Epithelial cell of proximal tubule (primary cell): ENCODE results near the gene RNF17. TPM values are rescaled to one million over a fixed set of nuclear protein-coding genes. Genes with fewer than 3 reads are reported as not detected.

Experiments used
- DNase-seq: peaks from one replicate; pipeline ENCODE4 v3.0.0-alpha.2; 2011; ENCODE audit warnings: low read depth
- H3K4me3 ChIP-seq: 2 replicates; pipeline ENCODE4 v1.5.1; 2011; ENCODE audit warnings: low read depth, mild to moderate bottlenecking, low read length
- CTCF ChIP-seq: conservative IDR thresholded peaks from 2 replicates; pipeline ENCODE4 v1.5.1; 2012; ENCODE audit warnings: low read depth, mild to moderate bottlenecking, low read length
- total RNA-seq: library from RNA; depleted of rRNA; stranded (reverse); fragments of >200 nt; gene quantifications from 2 replicates; pipeline ENCODE4 v1.2.3, GENCODE V29; 2015

RNF17 gene
- total RNA-seq, 1 donor from 2014 or later: 1.8 TPM

GRCh38 chr13:24894277-24894971 is 130.5 kb downstream of the RNF17 start:
- no peak for DNase-seq
- no peak for TF ChIP-seq CTCF
- H3K4me3 ChIP-seq: no peak overlapping the region

DNA sequence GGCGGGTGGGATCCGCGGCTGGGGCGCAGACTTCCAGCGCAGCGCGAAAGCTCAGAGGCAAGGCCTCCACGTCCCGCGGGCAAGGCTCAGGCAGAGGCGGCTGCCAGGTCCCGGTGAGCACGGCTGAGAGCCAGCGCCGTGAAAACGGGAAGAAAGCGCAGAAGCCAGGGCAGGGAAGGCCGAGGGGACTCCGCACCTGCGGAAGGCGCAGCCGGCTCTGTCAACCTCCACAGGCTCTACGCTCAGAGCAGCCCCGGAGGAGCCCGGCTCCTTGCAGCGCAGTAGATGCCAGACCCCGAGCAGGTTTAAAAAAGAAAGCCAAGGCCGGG is 131.0 kb downstream of the RNF17 start:
- no peak for TF ChIP-seq CTCF
- H3K4me3 ChIP-seq: no peak overlapping the region
- DNase-seq: no peak

- TF ChIP-seq CTCF: no peak
- H3K4me3 ChIP-seq: no peak overlapping the region
- DNase-seq: no peak
Observed at GRCh38 chr13:24896061-24896460, 132.1 kb downstream of the RNF17 start.

DNA sequence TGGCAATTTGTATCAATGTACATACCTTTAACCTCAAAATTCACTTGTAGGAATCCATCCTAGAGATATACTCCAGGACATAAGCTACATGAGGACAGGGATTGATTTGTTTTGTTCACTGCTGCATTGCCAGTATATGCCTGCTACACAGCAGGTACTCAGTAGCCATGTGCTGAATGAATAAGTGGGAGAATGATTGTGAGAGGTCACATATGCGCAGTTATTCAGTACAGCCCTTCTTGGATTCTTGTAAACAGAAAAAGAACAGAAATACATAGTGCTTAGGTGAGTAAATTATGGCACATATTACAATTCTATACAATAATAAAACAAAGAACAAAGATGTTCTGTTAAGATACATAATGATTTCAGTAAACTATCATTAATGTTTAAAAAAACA is 133.3 kb downstream of the RNF17 start:
- no peak for TF ChIP-seq CTCF

DNA sequence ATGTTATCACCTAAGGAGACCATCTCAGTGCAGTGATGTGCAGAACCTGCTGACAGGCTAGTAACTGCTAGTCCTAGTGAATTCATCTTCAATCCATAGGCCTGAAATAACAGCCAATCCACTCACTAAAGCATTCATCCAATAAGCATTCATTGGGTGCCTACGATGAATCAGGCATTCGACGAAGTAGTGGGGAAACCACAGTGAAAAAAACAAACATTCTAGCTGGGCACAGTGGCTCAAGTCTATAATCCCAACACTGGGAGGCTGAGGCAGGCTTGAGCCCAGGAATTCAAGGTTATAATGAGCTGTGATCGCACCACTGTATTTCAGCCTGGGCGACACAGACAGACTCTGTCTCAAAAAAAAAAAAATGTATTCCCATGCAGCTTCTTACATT is 135.6 kb downstream of the RNF17 start:
- no peak for DNase-seq
- no peak overlapping the region for H3K4me3 ChIP-seq
- TF ChIP-seq CTCF: no peak

More for the DNA sequence above, 133.3 kb downstream of the RNF17 start:
- H3K4me3 ChIP-seq: no peak overlapping the region
- DNase-seq: no peak

DNA sequence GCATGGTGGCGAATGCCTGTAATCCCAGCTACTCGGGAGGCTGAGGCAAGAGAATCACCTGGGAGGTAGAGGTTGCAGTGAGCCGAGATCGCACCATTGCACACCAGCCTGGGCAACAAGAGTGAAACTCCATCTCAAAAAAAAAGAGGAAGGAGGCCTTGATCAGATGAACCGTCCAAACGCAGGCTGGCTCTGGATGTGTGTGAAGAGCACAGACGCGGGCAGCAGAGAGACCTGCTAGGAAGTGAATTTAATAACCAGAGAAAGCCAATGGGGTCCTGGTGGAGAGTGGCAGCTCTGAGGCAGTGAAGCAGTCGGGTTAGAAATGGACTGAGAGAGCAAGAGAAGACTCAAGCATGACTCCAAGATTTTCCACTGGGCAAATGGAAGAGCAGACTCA is 136.5 kb downstream of the RNF17 start:
- no peak overlapping the region for H3K4me3 ChIP-seq
- no peak for TF ChIP-seq CTCF
- DNase-seq: no peak

- H3K4me3 ChIP-seq: no peak overlapping the region
- TF ChIP-seq CTCF: no peak
- no peak for DNase-seq
Observed at GRCh38 chr13:24905242-24905641, 141.3 kb downstream of the RNF17 start.
